ENCODE results near the gene GIMAP4.

DNA sequence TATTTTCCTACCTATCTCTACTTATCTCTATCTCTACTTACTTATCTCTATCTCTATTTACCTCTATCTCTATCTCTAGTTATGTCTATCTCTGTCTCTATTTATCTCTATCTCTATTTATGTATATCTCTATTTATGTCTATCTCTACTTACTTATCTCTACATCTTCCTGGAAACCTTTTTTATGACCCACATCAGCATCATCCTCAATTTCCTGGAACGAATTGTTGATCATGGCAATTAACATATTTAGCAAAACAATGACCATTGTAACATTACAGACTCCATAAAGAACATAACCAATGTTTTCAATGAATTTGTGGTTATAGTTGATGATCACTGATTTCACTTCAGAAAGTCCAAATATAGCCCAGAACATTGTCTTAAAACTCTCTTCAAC lies 46.7 kb downstream of the GIMAP4 start:
- TF ChIP-seq, protein P1, sequence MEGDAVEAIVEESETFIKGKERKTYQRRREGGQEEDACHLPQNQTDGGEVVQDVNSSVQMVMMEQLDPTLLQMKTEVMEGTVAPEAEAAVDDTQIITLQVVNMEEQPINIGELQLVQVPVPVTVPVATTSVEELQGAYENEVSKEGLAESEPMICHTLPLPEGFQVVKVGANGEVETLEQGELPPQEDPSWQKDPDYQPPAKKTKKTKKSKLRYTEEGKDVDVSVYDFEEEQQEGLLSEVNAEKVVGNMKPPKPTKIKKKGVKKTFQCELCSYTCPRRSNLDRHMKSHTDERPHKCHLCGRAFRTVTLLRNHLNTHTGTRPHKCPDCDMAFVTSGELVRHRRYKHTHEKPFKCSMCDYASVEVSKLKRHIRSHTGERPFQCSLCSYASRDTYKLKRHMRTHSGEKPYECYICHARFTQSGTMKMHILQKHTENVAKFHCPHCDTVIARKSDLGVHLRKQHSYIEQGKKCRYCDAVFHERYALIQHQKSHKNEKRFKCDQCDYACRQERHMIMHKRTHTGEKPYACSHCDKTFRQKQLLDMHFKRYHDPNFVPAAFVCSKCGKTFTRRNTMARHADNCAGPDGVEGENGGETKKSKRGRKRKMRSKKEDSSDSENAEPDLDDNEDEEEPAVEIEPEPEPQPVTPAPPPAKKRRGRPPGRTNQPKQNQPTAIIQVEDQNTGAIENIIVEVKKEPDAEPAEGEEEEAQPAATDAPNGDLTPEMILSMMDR (IDR thresholded peaks at IDR 0.05), result no peak
- TF ChIP-seq POLR2A (IDR thresholded peaks at IDR 0.05), result no peak

Data from adrenal gland (tissue), 5 donors.